ENCODE data around the gene CMTR1.
A peak's percentile ranks its signal among the peaks of the same experiment; 100 is the strongest.

The CMTR1 gene

DNA sequence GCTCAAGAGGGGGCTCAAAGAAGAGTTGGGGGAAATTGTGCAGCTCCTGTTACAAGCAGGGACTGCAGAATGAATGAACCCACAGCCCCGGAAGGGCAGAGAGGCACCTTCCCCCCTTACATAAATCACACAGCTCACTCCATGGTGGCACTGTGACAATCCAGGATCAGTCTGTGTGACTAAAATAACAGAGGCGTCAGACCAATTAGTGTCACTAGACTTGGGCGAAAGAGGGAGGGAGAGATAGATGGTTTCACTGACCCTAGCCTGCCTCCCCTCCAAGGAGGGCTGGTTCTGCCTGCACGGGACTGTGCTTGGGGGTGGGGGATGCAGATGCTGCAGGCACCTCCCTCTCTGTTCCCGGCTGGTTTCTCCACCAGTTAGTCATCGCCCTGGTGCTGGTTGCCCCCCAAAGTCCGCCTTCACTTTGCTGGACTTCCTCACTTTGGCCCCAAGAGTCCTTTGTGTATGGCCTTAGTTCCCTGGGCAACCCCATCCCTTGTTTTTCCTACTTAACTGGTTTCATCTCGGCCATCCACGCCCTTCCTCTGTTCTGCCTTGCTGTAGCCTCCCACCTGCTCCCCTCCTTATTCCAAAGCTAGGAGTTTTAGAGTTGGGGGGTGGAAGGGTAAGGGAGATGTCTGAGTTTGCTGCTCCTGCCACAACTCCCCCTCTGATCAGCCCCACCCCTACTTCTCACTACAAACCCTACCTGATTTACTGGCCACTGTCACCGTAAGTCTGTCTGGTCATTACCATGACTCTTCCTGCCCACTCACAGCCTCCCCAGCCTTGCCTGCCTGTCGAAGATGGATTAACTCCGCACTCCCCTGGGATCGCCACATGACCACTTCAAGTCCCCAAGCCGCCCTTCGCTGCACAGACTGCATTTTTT lies 48.9 kb downstream of the CMTR1 start:
- TF ChIP-seq, protein P1, sequence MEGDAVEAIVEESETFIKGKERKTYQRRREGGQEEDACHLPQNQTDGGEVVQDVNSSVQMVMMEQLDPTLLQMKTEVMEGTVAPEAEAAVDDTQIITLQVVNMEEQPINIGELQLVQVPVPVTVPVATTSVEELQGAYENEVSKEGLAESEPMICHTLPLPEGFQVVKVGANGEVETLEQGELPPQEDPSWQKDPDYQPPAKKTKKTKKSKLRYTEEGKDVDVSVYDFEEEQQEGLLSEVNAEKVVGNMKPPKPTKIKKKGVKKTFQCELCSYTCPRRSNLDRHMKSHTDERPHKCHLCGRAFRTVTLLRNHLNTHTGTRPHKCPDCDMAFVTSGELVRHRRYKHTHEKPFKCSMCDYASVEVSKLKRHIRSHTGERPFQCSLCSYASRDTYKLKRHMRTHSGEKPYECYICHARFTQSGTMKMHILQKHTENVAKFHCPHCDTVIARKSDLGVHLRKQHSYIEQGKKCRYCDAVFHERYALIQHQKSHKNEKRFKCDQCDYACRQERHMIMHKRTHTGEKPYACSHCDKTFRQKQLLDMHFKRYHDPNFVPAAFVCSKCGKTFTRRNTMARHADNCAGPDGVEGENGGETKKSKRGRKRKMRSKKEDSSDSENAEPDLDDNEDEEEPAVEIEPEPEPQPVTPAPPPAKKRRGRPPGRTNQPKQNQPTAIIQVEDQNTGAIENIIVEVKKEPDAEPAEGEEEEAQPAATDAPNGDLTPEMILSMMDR (IDR thresholded peaks at IDR 0.05; ENCODE audit: insufficient read depth, low read depth, low read length, missing control alignments), result no peak
- no peak overlapping the region for H3K4me3 ChIP-seq (ENCODE audit: low read depth, low read length)
- no peak for DNase-seq (ENCODE audit: low read depth)

DNA sequence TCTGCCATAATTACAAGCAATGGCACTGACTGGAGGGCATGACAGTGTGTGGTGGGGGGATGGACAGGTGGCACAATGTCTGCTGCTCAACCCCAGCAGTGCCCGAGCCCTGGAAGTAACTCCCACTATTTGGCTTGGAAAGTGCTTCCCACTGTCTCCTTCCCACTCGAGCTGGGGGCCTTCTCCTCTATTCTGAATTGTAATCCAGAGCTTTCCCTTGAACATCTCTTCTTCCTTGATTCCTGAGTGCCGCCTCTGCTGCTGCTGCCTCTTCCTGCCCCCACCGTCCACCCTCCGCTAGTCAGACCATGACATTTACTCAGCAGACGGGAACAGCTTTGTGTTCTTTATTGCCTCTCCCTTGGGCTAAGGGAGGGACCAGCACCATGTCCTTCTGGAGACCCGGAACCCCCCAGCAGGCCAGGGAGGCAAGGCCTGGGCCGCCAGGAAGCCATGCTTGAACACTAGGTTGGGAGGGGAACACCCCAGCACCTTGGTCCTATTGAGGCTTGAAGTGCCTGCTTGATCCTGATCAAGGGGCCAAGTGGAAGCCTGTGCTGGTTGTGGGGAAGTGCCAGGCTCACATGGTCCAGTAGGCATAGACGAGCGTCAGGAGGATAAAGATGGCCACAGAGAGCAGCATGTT lies 49.7 kb downstream of the CMTR1 start:
- DNase-seq (ENCODE audit: low read depth), result no peak
- H3K4me3 ChIP-seq (ENCODE audit: low read depth, low read length), result no peak overlapping the region
- TF ChIP-seq, protein P1 (IDR thresholded peaks at IDR 0.05; ENCODE audit: insufficient read depth, low read depth, low read length, missing control alignments), result no peak

DNA sequence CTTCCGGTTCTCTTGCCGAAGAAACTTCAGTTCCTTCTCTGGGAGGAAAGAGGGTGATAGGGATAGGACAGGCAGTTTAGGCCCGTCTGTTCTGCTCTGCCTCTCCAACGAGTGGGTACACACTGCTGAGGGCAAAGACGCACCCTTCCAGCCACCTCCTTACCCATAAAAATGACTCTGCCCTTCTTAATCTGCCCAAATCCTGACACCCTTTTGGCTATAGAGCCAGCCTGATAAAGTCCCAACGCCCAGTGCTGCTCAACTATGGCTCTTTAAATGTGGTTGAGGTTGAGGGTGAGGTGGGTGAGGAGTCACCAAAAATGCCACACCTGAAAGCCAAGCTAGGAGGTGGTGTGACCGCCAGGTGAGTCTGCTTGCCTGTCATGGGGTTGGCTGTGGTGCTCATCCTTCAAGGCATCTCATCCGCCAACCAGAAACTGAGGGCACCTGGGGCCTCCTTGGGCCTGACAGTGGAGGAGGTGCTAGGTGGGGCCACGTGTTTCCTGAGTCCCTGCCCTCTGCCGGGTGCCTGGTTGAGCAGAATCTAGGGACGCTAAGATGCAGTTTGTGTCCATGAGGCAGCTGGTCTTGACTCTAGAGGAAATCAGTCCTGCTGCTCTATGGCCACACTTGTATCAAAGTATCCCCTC lies 50.4 kb downstream of the CMTR1 start:
- TF ChIP-seq, protein P1 (IDR thresholded peaks at IDR 0.05; ENCODE audit: insufficient read depth, low read depth, low read length, missing control alignments), result no peak
- no peak overlapping the region for H3K4me3 ChIP-seq (ENCODE audit: low read depth, low read length)
- DNase-seq (ENCODE audit: low read depth), result no peak

DNA sequence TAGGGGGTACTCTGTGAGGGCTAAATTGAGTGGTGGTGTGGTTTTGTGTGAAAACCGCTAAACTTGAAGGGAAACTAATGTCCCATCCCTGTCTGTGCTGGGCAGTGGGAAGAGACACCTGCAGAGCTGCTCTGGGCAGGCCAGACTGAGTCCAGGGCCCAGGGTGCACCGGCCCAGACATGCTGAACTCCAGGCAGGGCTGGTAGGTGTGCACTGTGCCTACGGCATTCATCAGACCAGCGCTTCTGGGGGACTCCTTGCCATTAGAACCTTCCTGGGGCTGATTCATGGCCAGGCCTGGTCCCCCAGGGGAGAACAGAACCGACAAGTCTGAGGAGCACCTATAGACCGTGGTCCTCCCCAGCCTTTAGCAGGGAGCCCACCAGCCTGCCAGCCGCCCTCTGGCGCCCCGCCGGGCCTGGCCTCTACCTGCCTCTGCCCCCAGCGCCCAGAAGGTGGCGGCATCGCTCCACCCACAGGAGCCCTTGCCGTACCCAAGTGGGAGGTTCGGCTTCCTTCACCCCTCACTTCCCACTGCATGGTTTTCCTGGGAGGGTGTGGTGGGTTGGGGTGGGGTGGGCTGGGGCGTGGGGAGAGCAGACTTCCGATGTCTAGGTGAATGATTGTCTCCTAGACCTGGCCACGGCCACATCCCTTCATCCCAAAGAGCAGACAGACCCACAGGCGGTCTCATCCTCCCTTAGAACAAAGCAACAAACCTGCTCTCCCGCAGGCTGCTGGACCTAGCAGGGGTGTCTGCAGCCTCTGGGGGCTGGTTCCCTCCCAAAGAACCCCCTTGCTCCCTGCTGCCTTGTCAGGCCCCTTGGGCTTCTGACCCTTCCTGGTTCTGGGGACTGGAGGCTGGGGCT lies 51.1 kb downstream of the CMTR1 start:
- TF ChIP-seq, protein P1 (IDR thresholded peaks at IDR 0.05; ENCODE audit: insufficient read depth, low read depth, low read length, missing control alignments), result peak; percentile 95
- H3K4me3 ChIP-seq (ENCODE audit: low read depth, low read length), result no peak overlapping the region
- peak; percentile 71 for DNase-seq (ENCODE audit: low read depth)

DNA sequence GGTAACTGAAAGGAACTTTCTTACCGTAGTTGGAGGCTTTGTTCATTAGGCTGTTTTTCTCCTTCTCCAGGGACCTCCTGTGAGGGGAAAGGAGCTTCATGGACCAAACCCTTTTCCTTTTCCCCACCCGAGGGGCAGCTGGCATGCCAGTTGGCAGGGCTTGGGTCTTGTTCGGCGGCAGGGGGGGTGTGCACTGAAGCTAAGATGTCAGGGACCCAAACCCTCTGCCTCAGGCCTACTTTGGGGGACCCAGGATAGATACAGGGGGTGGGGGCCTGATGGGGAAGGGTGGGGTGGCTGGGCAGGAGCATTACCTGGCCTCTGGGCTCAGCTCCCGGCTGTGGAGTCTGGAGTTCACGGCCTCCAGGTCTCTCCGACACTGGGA lies 51.8 kb downstream of the CMTR1 start:
- no peak overlapping the region for H3K4me3 ChIP-seq (ENCODE audit: low read depth, low read length)
- TF ChIP-seq, protein P1 (IDR thresholded peaks at IDR 0.05; ENCODE audit: insufficient read depth, low read depth, low read length, missing control alignments), result no peak
- DNase-seq (ENCODE audit: low read depth), result no peak

DNA sequence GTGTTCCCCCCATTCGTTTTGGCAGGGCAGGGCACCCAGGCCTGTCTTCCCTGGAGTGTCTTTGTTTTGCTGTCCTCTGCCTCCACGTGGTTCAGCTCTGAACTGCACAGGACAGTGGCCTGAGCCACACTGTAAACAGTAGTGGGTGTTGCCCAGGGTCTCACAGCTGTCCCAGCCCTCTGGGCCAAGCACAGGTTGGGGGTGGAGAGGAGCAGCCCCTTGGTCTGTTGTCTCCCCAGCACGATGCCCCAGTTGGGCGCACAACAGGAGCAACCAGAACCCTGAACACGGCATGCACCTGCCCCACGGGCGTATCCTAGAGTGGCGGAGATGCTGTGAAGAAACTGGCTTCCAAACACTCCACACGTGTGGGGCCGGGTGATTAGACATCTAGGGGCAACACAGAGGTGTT lies 52.3 kb downstream of the CMTR1 start:
- H3K4me3 ChIP-seq (ENCODE audit: low read depth, low read length), result no peak overlapping the region
- no peak for DNase-seq (ENCODE audit: low read depth)
- TF ChIP-seq, protein P1 (IDR thresholded peaks at IDR 0.05; ENCODE audit: insufficient read depth, low read depth, low read length, missing control alignments), result peak; percentile 22

Measured in GM12865 (cell line).